Type B pancreatic cell (in vitro differentiated cells): ENCODE results near the gene NDEL1. TPM values are rescaled to one million over a fixed set of nuclear protein-coding genes. Genes with fewer than 3 reads are reported as not detected.

Experiments
- DNase-seq: peaks from one replicate; pipeline ENCODE4 v3.0.0; 2021; ENCODE audit warnings: mixed read lengths; ENCODE audit not compliant: unreplicated experiment; ENCODE audit errors: extremely low spot score
- H3K27ac Mint-ChIP-seq: 2 replicates; pipeline ENCODE4 v1.8.0; 2021; ENCODE audit warnings: mild to moderate bottlenecking, mixed read lengths
- H3K27me3 Mint-ChIP-seq: 2 replicates; pipeline ENCODE4 v1.8.0; 2021; ENCODE audit warnings: mixed read lengths
- H3K36me3 Mint-ChIP-seq: 2 replicates; pipeline ENCODE4 v1.8.0; 2021; ENCODE audit warnings: mixed read lengths
- H3K4me1 Mint-ChIP-seq: one replicate; pipeline ENCODE4 v1.8.0; 2021; ENCODE audit warnings: mixed read lengths; ENCODE audit not compliant: unreplicated experiment
- H3K4me3 Mint-ChIP-seq: 2 replicates; pipeline ENCODE4 v1.8.0; 2021; ENCODE audit warnings: mild to moderate bottlenecking, mixed read lengths
- H3K9me3 Mint-ChIP-seq: 2 replicates; pipeline ENCODE4 v1.8.0; 2021; ENCODE audit warnings: mixed read lengths
- total RNA-seq: library from RNA; stranded (reverse); gene quantifications from 2 replicates; pipeline ENCODE4 v1.2.1, GENCODE V29; 2021; ENCODE audit warnings: low replicate concordance
- TF ChIP-seq, protein P1 (sequence below): fragments of 200-600 bp; sonication (generic); conservative IDR thresholded peaks from 2 replicates; pipeline ENCODE4 v1.5.0; 2021; ENCODE audit warnings: antibody characterized with exemption, mild to moderate bottlenecking

The NDEL1 gene
- total RNA-seq, 1 donor from 2014 or later: 51.4 TPM

- Mint-ChIP-seq H3K27ac (peak overlapping the region; percentile 41), H3K27me3 (no peaks in the 10 kb centered on the region)
- TF ChIP-seq, protein P1, sequence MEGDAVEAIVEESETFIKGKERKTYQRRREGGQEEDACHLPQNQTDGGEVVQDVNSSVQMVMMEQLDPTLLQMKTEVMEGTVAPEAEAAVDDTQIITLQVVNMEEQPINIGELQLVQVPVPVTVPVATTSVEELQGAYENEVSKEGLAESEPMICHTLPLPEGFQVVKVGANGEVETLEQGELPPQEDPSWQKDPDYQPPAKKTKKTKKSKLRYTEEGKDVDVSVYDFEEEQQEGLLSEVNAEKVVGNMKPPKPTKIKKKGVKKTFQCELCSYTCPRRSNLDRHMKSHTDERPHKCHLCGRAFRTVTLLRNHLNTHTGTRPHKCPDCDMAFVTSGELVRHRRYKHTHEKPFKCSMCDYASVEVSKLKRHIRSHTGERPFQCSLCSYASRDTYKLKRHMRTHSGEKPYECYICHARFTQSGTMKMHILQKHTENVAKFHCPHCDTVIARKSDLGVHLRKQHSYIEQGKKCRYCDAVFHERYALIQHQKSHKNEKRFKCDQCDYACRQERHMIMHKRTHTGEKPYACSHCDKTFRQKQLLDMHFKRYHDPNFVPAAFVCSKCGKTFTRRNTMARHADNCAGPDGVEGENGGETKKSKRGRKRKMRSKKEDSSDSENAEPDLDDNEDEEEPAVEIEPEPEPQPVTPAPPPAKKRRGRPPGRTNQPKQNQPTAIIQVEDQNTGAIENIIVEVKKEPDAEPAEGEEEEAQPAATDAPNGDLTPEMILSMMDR: no peak
These were observed 64.9 kb downstream of the NDEL1 start for GRCh38 chr17:8500609-8501008.

DNA sequence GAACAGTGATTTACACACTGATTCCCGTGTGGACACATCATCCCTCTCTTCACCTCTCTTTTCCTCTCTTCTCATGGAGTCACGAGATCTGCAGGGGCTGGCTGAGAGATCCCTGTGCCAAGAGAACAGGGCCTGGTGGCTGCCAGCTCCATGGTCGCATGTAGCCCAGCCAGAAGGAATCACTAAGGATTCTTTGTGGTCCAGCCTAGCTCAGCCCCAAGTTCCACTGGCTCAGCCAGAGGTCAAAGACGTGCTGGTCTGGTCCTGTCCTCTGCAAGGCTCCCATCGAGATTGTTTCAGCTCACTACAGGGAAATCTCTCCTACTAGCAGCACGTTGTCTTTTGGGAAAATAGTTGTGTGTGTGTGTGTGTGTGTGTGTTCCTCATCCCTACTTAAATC is 66.4 kb downstream of the NDEL1 start:
- Mint-ChIP-seq H3K4me3 (no peak overlapping the region), H3K27ac (peak overlapping the region; percentile 48), H3K27me3 (no peaks in the 10 kb centered on the region), H3K36me3 (peaks cover 26% of the 10 kb centered on the region), H3K4me1 (no peaks in the 10 kb centered on the region), H3K9me3 (no peaks in the 10 kb centered on the region)
- no peak for DNase-seq
- TF ChIP-seq, protein P1: no peak

More at GRCh38 chr17:8500609-8501008, 64.9 kb downstream of the NDEL1 start:
- DNase-seq: no peak
- H3K4me1 Mint-ChIP-seq: no peaks in the 10 kb centered on the region
- no peak overlapping the region for H3K4me3 Mint-ChIP-seq
- H3K9me3 Mint-ChIP-seq: no peaks in the 10 kb centered on the region
- H3K36me3 Mint-ChIP-seq: peaks cover 19% of the 10 kb centered on the region

DNA sequence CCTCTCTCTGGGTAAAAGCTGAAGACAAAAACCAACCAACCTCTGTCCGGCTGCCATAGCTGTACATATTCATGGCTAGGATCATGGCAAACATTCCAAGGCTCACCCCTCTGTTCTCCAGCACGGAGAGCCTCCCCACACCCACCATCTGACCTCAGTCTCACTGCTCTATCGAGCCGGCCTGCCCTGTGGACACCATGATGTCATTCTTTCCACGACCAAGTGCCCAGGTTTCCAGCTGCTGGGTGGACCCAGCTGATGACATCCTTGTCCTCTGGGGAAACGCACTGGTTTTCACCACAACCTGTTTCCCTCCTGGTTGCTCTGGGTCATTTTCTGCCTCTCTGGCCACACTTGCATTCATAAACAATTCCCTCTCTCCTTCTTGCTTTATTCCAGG is 67.7 kb downstream of the NDEL1 start:
- Mint-ChIP-seq H3K36me3 (peaks cover 31% of the 10 kb centered on the region), H3K4me1 (no peaks in the 10 kb centered on the region), H3K4me3 (no peak overlapping the region), H3K9me3 (no peaks in the 10 kb centered on the region), H3K27me3 (no peaks in the 10 kb centered on the region), H3K27ac (peak overlapping the region; percentile 48)
- TF ChIP-seq, protein P1: no peak
- no peak for DNase-seq

DNA sequence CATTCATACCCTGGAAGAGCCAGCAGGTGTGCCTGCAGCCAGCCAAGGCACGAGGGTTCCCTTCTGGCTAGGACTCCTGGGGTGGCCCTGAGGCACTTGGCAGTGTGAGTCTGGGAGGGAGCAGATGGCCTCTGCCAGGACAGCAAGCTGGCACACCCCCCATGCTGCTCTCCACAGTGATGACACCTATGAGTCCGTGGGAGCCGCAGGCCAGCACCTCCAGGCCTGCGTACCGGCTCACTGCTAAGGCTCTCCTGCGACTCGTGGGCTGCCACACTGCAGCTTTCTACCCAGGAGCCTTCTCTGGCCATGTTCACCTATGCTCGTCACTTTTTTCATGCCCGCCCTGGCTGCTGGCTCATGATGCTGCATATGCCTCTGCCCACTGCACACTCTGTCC is 68.1 kb downstream of the NDEL1 start:
- H3K36me3 Mint-ChIP-seq: peaks cover 35% of the 10 kb centered on the region
- DNase-seq: no peak
- no peaks in the 10 kb centered on the region for H3K9me3 Mint-ChIP-seq
- peak overlapping the region; percentile 37 for H3K27ac Mint-ChIP-seq
- TF ChIP-seq, protein P1: no peak
- no peaks in the 10 kb centered on the region for H3K4me1 Mint-ChIP-seq
- H3K27me3 Mint-ChIP-seq: no peaks in the 10 kb centered on the region
- H3K4me3 Mint-ChIP-seq: no peak overlapping the region

GRCh38 chr17:8504460-8505207 is 69.0 kb downstream of the NDEL1 start:
- peaks cover 40% of the 10 kb centered on the region for H3K36me3 Mint-ChIP-seq

More at GRCh38 chr17:8504460-8505207, 69.0 kb downstream of the NDEL1 start:
- no peaks in the 10 kb centered on the region for H3K27me3 Mint-ChIP-seq
- H3K4me1 Mint-ChIP-seq: no peaks in the 10 kb centered on the region
- no peak for DNase-seq
- H3K9me3 Mint-ChIP-seq: no peaks in the 10 kb centered on the region
- peak overlapping the region; percentile 37 for H3K27ac Mint-ChIP-seq
- TF ChIP-seq, protein P1: no peak
- H3K4me3 Mint-ChIP-seq: no peak overlapping the region
